HepG2 (cell line): Measurements from ENCODE around the gene ARHGAP26. TPM values are rescaled to one million over a fixed set of nuclear protein-coding genes. Genes with fewer than 3 reads are reported as not detected.

Experiments
- ATAC-seq: fragments of 200-7000 bp; cut with Tn5 transposase; 3 replicates; pipeline ENCODE4 v1.9.1; 2020; ENCODE audit warnings: mild to moderate bottlenecking, moderate library complexity
- BruUV-seq: library from RNA; stranded (reverse); fragments of 400-500 nt; replicated peaks from 2 replicates; lab custom pipeline; 2021; lab: Mats Ljungman, UMichigan
- CTCF ChIA-PET: fragments of 300-600 bp; formaldehyde crosslinking; extraction: SDS; loops from one replicate; lab custom pipeline; 2021; ENCODE audit warnings: low total read pairs, inconsistent platforms, low intra/inter-chr PET ratio; lab: Yijun Ruan, JAX
- POLR2A ChIA-PET: fragments of 350-600 bp; sonication (Branson Sonifier 250); formaldehyde crosslinking; loops from one replicate; lab custom pipeline; 2020; ENCODE audit warnings: antibody characterized with exemption, inconsistent platforms; lab: Yijun Ruan, JAX
- DNase-seq: peaks from one replicate; pipeline ENCODE4 v3.0.0-alpha.2; 2015; ENCODE audit warnings: low spot score
- FAIRE-seq: peaks from 3 replicates; lab custom pipeline; 2011; peaks lifted over from hg19 to GRCh38; lab: Jason Lieb, UNC
- H2AFZ ChIP-seq: one replicate; pipeline ENCODE4 v1.6.1; 2011; ENCODE audit warnings: low read length, inconsistent platforms
- H3K27ac ChIP-seq: fragments of 300-600 bp; 3 replicates; pipeline ENCODE4 v1.8.0; 2011; ENCODE audit warnings: mixed run types, mild to moderate bottlenecking, mixed read lengths, low read length, inconsistent platforms; ENCODE audit not compliant: insufficient read depth; ENCODE audit errors: extremely low read length
- H3K27me3 ChIP-seq, 2 experiments: fragments of 200-600 bp in 1 of 2; 2 replicates in 1 of 2; 3 replicates in 1 of 2; pipeline versions ENCODE4 v1.6.0 to v1.8.0; 2011; ENCODE audit warnings: low read length in 2 of 2, mild to moderate bottlenecking in 2 of 2, moderate library complexity in 2 of 2, inconsistent platforms in 1 of 2; ENCODE audit not compliant: insufficient read depth in 2 of 2, control insufficient read depth in 1 of 2
- H3K36me3 ChIP-seq, 2 experiments: fragments of 200-600 bp in 1 of 2; replicated peaks in 1 of 2; 2 replicates in 1 of 2; 3 replicates in 1 of 2; pipeline versions ENCODE4 v1.5.1 to v1.8.0; 2011; ENCODE audit warnings: low read length in 2 of 2, inconsistent platforms in 1 of 2; ENCODE audit not compliant: insufficient read depth in 2 of 2, control insufficient read depth in 1 of 2
- H3K4me1 ChIP-seq: 2 replicates; pipeline ENCODE4 v1.5.1; 2012; ENCODE audit warnings: low read length, inconsistent platforms; ENCODE audit not compliant: insufficient read depth
- H3K4me2 ChIP-seq: 2 replicates; pipeline ENCODE4 v1.6.0; 2011; ENCODE audit warnings: low read depth, low read length, inconsistent platforms
- H3K4me3 ChIP-seq, 3 experiments: fragments of 200-600 bp in 1 of 3; sonication (generic), shearing (Covaris generic) in 1 of 3; replicated peaks in 1 of 3; 2 replicates each; pipeline ENCODE4 v1.5.1; 2011 to 2016; ENCODE audit warnings: low read length in 3 of 3, inconsistent platforms in 2 of 3, low read depth in 2 of 3, mild to moderate bottlenecking in 2 of 3, control low read depth in 1 of 3, mixed read lengths in 1 of 3; ENCODE audit not compliant: insufficient read depth in 1 of 3
- H3K79me2 ChIP-seq: one replicate; pipeline ENCODE4 v1.6.1; 2011; ENCODE audit warnings: low read length, inconsistent platforms; ENCODE audit not compliant: insufficient read depth
- H3K9ac ChIP-seq: 2 replicates; pipeline ENCODE4 v1.6.0; 2011; ENCODE audit warnings: mild to moderate bottlenecking, low read depth, low read length, inconsistent platforms; ENCODE audit not compliant: insufficient read depth
- H3K9me3 ChIP-seq: 2 replicates; pipeline ENCODE4 v1.5.1; 2012; ENCODE audit warnings: mild to moderate bottlenecking, low read length
- H4K20me1 ChIP-seq: 2 replicates; pipeline ENCODE4 v1.6.0; 2011; ENCODE audit warnings: inconsistent platforms, mild to moderate bottlenecking, low read length, moderate library complexity; ENCODE audit not compliant: insufficient read depth
- E2F2 ChIP-seq: sonication (generic); formaldehyde crosslinking; IDR thresholded peaks from 2 replicates; pipeline ENCODE4 v1.4.0; 2020; ENCODE audit warnings: missing genetic modification reagents, borderline replicate concordance
- FOXP1 ChIP-seq, 2 experiments: fragments of 450-650 bp in 1 of 2; IDR thresholded peaks; 2 replicates each; pipeline ENCODE4 v1.6.1; 2017 to 2018; ENCODE audit warnings: antibody characterized with exemption in 1 of 2
- GATAD2A ChIP-seq: IDR thresholded peaks from 2 replicates; pipeline ENCODE4 v1.6.1; 2016
- HIVEP1 ChIP-seq: sonication (generic); formaldehyde crosslinking; IDR thresholded peaks from 2 replicates; pipeline ENCODE4 v1.4.0; 2020; ENCODE audit warnings: mild to moderate bottlenecking, missing genetic modification reagents
- NFE2L1 ChIP-seq: sonication (generic); formaldehyde crosslinking; IDR thresholded peaks from 2 replicates; pipeline ENCODE4 v1.4.0; 2020; ENCODE audit warnings: missing genetic modification reagents, mild to moderate bottlenecking, borderline replicate concordance
- ZBTB10 ChIP-seq: sonication (generic); formaldehyde crosslinking; IDR thresholded peaks from 2 replicates; pipeline ENCODE4 v1.4.0; 2020; ENCODE audit warnings: missing genetic modification reagents, borderline replicate concordance
- ZNF282 ChIP-seq: fragments of 450-650 bp; IDR thresholded peaks from 2 replicates; pipeline ENCODE4 v1.6.1; 2018; ENCODE audit not compliant: partially characterized antibody
- ZNF629 ChIP-seq: sonication (generic); formaldehyde crosslinking; conservative IDR thresholded peaks from 2 replicates; pipeline ENCODE4 v1.5.0; 2020; ENCODE audit warnings: missing genetic modification reagents
- ZNF691 ChIP-seq: sonication (generic); formaldehyde crosslinking; IDR thresholded peaks from 2 replicates; pipeline ENCODE4 v1.4.0; 2020; ENCODE audit warnings: missing genetic modification reagents, low read depth, mild to moderate bottlenecking, borderline replicate concordance
- WGBS: methylation state at CpG from one replicate; pipeline ENCODE4 v1.1.6; 2017; ENCODE audit warnings: low lambda C conversion rate; 5-methylcytosine and 5-hydroxymethylcytosine counted together
- in situ Hi-C: cut with HindIII; loops from 2 replicates; pipeline ENCODE4 v1.10.0; 2017; ENCODE audit warnings: low pct_unique_long_range_greater_than_20kb; ENCODE audit not compliant: extremely low pct_ligation_motif_present
- intact Hi-C: fragments of 100-400 bp; cut with micrococcal nuclease; formaldehyde crosslinking; loops from one replicate; pipeline ENCODE4 v1.10.0; 2022; ENCODE audit not compliant: unreplicated experiment
- polyA plus RNA-seq, 8 experiments: library from polyadenylated mRNA; depleted of rRNA in 3 of 8; stranded (reverse) in 7 of 8; unstranded in 1 of 8; fragments of >200 nt; fragmentation: Illumina TruSeq in 4 of 8; extraction: Trizol in 4 of 8; gene quantifications; 2 replicates each; pipeline versions ENCODE4 v1.2.1 to v1.2.3, GENCODE V29; 2011 to 2016; ENCODE audit warnings: low read depth in 4 of 8, missing spikeins in 1 of 8, mixed read lengths in 1 of 8; ENCODE audit not compliant: insufficient read depth in 1 of 8
- total RNA-seq, 5 experiments: library from RNA; depleted of rRNA; stranded (reverse); fragments of >200 nt; fragmentation: Illumina TruSeq; extraction: Trizol; gene quantifications; 2 replicates each; pipeline ENCODE4 v1.2.3, GENCODE V29; 2016; ENCODE audit warnings: low read depth in 1 of 5

The ARHGAP26 gene
- total and polyA plus RNA-seq, 2 of the 13 experiments (the other 11 are each of a cell fraction or from before 2014, with no cell fraction given) = 9.6 to 18.2 TPM

GRCh38 chr5:143080982-143081381 lies 310.8 kb downstream of the ARHGAP26 start:
- ChIA-PET CTCF (no interaction called here), POLR2A (no interaction called here)
- H4K20me1 ChIP-seq = no peaks in the 10 kb centered on the region
- H3K27me3 ChIP-seq = no peaks in the 10 kb centered on the region
- DNase-seq = no peak
- 95% methylated on average over 1 of the region's 1 CpG for WGBS
- FAIRE-seq = no peak
- peaks cover 0 to 4% of the 10 kb centered on the region in 2 experiments; a peak in 1 of 5 replicates for H3K36me3 ChIP-seq
- no peak overlapping the region for H3K4me2 ChIP-seq
- no peak overlapping the region for H3K4me3 ChIP-seq
- no peak overlapping the region for H2AFZ ChIP-seq
- intact Hi-C loops = no loop called here
- in situ Hi-C loops = no loop called here
- BruUV-seq = no TSS peak
- TF ChIP-seq ZNF629 (CRISPR knock-in tag) (no peak), GATAD2A (no peak)
- H3K27ac ChIP-seq = no peak overlapping the region
- ATAC-seq = no peak
- H3K4me1 ChIP-seq = peaks cover 31% of the 10 kb centered on the region
- H3K9me3 ChIP-seq = no peaks in the 10 kb centered on the region
- H3K9ac ChIP-seq = no peak overlapping the region
- no peaks in the 10 kb centered on the region for H3K79me2 ChIP-seq

- in situ Hi-C loops (no loop called here), intact Hi-C loops (no loop called here)
- peaks cover 0 to 4% of the 10 kb centered on the region in 2 experiments; a peak in 1 of 5 replicates for H3K36me3 ChIP-seq
- no peak for DNase-seq
- no peak overlapping the region for H3K27ac ChIP-seq
- ATAC-seq = no peak
- WGBS = 95% methylated on average over 9 of the region's 9 CpGs
- no peak overlapping the region for H3K9ac ChIP-seq
- BruUV-seq = no TSS peak
- no peak overlapping the region for H3K4me3 ChIP-seq
- no peaks in the 10 kb centered on the region for H4K20me1 ChIP-seq
- H3K79me2 ChIP-seq = no peaks in the 10 kb centered on the region
- ChIA-PET POLR2A (no interaction called here), CTCF (no interaction called here)
- no peak overlapping the region for H3K4me2 ChIP-seq
- H3K27me3 ChIP-seq = no peaks in the 10 kb centered on the region
- H2AFZ ChIP-seq = no peak overlapping the region
- H3K4me1 ChIP-seq = peaks cover 26% of the 10 kb centered on the region
- FAIRE-seq = no peak
- H3K9me3 ChIP-seq = no peaks in the 10 kb centered on the region
- no peak for TF ChIP-seq FOXP1 (IDR thresholded peaks at IDR 0.05)
- no peak for TF ChIP-seq FOXP1 (CRISPR knock-in tag; IDR thresholded peaks at IDR 0.05)
- TF ChIP-seq E2F2 (CRISPR knock-in tag) = no peak
- no peak for TF ChIP-seq ZNF691
- TF ChIP-seq NFE2L1 (CRISPR knock-in tag) = no peak
- no peak for TF ChIP-seq HIVEP1
- TF ChIP-seq ZBTB10 = no peak
- no peak for TF ChIP-seq ZNF282
Observed at GRCh38 chr5:143083006-143083405, 312.8 kb downstream of the ARHGAP26 start.
